ENCODE data around the gene ADK. TPM values are rescaled to one million over a fixed set of nuclear protein-coding genes. Genes with fewer than 3 reads are reported as not detected.

ADK gene
- total and polyA plus RNA-seq, 2 experiments from 2014 or later: 46.7 to 53.7 TPM

DNA sequence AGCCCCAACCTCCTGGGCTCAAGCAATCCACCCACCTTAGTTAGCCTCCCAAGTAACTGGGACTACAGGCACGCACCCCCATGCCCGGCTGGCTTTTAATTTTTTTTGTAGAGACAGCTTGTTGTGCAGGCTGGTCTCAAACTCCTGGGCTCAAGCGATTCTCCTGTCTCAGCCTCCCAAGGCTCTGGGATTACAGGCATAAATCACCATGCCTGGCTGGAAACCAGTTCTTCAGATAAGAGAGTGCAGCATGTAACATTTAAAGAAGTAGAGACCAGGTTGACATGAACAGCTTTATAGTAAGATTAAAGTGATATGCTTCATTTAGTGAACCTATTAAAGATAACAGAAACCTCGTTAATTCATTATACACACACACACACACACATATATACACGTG, 507.5 kb downstream of the ADK start:
- H3K27me3 ChIP-seq: no peaks in the 10 kb centered on the region
- no peak for DNase-seq (ENCODE audit: low spot score)
- H3K4me2 ChIP-seq: no peak overlapping the region
- no peaks in the 10 kb centered on the region for H4K20me1 ChIP-seq (ENCODE audit: insufficient read depth, poor library complexity, severe bottlenecking)
- no peak overlapping the region for H3K4me3 ChIP-seq
- H3K4me1 ChIP-seq (ENCODE audit: insufficient read depth): no peaks in the 10 kb centered on the region
- H3K9me2 ChIP-seq (replicated peaks; ENCODE audit: insufficient read depth): no peaks in the 10 kb centered on the region
- no peak for TF ChIP-seq CTCF (IDR thresholded peaks at IDR 0.05; ENCODE audit: poor library complexity)
- H3K27ac ChIP-seq: no peak overlapping the region
- no peak overlapping the region for H2AFZ ChIP-seq
- no peaks in the 10 kb centered on the region for H3K36me3 ChIP-seq (replicated peaks; ENCODE audit: insufficient read depth, low read depth)
- WGBS (ENCODE audit: low lambda C conversion rate, missing lambda C conversion rate): 73% methylated on average over 5 of the region's 5 CpGs
- no peaks in the 10 kb centered on the region for H3K79me2 ChIP-seq
- H3K9me3 ChIP-seq (ENCODE audit: low read depth): no peaks in the 10 kb centered on the region

GRCh38 chr10:74662635-74663034, 511.6 kb downstream of the ADK start:
- no peaks in the 10 kb centered on the region for H3K9me3 ChIP-seq (ENCODE audit: low read depth)
- TF ChIP-seq EZH2phosphoT487 (IDR thresholded peaks at IDR 0.05; ENCODE audit: low read depth, severe bottlenecking, unreplicated experiment) (no peak), CTCF (IDR thresholded peaks at IDR 0.05; ENCODE audit: poor library complexity) (no peak), EZH2 (IDR thresholded peaks at IDR 0.05; ENCODE audit: borderline replicate concordance) (no peak)

GRCh38 chr10:74669210-74669609, 518.2 kb downstream of the ADK start:
- no peak overlapping the region for H3K27ac ChIP-seq
- H3K9me3 ChIP-seq (ENCODE audit: low read depth): no peaks in the 10 kb centered on the region
- H3K36me3 ChIP-seq (replicated peaks; ENCODE audit: insufficient read depth, low read depth): no peaks in the 10 kb centered on the region
- no peak overlapping the region for H2AFZ ChIP-seq
- no peak overlapping the region for H3K4me2 ChIP-seq
- no peaks in the 10 kb centered on the region for H3K27me3 ChIP-seq
- 60% methylated on average over 3 of the region's 3 CpGs for WGBS (ENCODE audit: low lambda C conversion rate, missing lambda C conversion rate)
- no peak overlapping the region for H3K4me3 ChIP-seq
- no peaks in the 10 kb centered on the region for H4K20me1 ChIP-seq (ENCODE audit: insufficient read depth, poor library complexity, severe bottlenecking)
- no peaks in the 10 kb centered on the region for H3K79me2 ChIP-seq
- TF ChIP-seq EZH2 (IDR thresholded peaks at IDR 0.05; ENCODE audit: borderline replicate concordance) (no peak), EZH2phosphoT487 (IDR thresholded peaks at IDR 0.05; ENCODE audit: low read depth, severe bottlenecking, unreplicated experiment) (no peak), CTCF (IDR thresholded peaks at IDR 0.05; ENCODE audit: poor library complexity) (no peak)
- H3K4me1 ChIP-seq (ENCODE audit: insufficient read depth): no peaks in the 10 kb centered on the region
- no peaks in the 10 kb centered on the region for H3K9me2 ChIP-seq (replicated peaks; ENCODE audit: insufficient read depth)
- no peak for DNase-seq (ENCODE audit: low spot score)

More at GRCh38 chr10:74662635-74663034, 511.6 kb downstream of the ADK start:
- 96% methylated on average over 3 of the region's 3 CpGs for WGBS (ENCODE audit: low lambda C conversion rate, missing lambda C conversion rate)
- H3K27ac ChIP-seq: no peak overlapping the region
- H3K4me3 ChIP-seq: no peak overlapping the region
- H3K36me3 ChIP-seq (replicated peaks; ENCODE audit: insufficient read depth, low read depth): no peaks in the 10 kb centered on the region
- no peak overlapping the region for H2AFZ ChIP-seq
- no peaks in the 10 kb centered on the region for H3K9me2 ChIP-seq (replicated peaks; ENCODE audit: insufficient read depth)
- H4K20me1 ChIP-seq (ENCODE audit: insufficient read depth, poor library complexity, severe bottlenecking): no peaks in the 10 kb centered on the region
- H3K79me2 ChIP-seq: no peaks in the 10 kb centered on the region
- no peaks in the 10 kb centered on the region for H3K27me3 ChIP-seq
- H3K4me2 ChIP-seq: no peak overlapping the region
- DNase-seq (ENCODE audit: low spot score): no peak
- H3K4me1 ChIP-seq (ENCODE audit: insufficient read depth): no peaks in the 10 kb centered on the region

DNA sequence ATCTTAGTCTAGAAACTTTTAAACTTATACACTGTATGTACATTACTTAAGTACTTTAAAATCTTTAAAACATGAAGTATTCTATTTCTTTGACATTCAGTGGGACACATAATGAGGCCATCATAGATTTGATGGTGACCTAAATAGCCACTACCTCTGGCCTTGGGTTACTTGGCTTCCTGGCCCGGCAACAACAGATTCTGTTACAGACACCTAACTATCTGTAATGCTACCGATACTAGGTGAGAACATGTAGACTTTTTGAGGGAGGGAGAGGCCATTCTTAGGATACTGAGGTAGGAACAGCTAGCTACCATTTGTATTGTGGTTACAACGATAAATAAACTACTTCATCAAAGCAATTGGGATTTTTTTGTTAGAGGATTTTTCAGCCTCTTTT, 520.7 kb downstream of the ADK start:
- Histone ChIP-seq H3K4me3 (no peak overlapping the region), H3K27me3 (no peaks in the 10 kb centered on the region), H3K79me2 (no peaks in the 10 kb centered on the region), H3K4me1 (ENCODE audit: insufficient read depth) (no peaks in the 10 kb centered on the region), H3K9me2 (replicated peaks; ENCODE audit: insufficient read depth) (no peaks in the 10 kb centered on the region), H2AFZ (no peak overlapping the region), H3K9me3 (ENCODE audit: low read depth) (no peaks in the 10 kb centered on the region), H3K36me3 (replicated peaks; ENCODE audit: insufficient read depth, low read depth) (no peaks in the 10 kb centered on the region), H3K27ac (no peak overlapping the region), H3K4me2 (no peak overlapping the region), H4K20me1 (ENCODE audit: insufficient read depth, poor library complexity, severe bottlenecking) (no peaks in the 10 kb centered on the region)
- DNase-seq (ENCODE audit: low spot score): no peak
- TF ChIP-seq EZH2phosphoT487 (IDR thresholded peaks at IDR 0.05; ENCODE audit: low read depth, severe bottlenecking, unreplicated experiment) (no peak), EZH2 (IDR thresholded peaks at IDR 0.05; ENCODE audit: borderline replicate concordance) (no peak), CTCF (IDR thresholded peaks at IDR 0.05; ENCODE audit: poor library complexity) (no peak)
- WGBS (ENCODE audit: low lambda C conversion rate, missing lambda C conversion rate): 65% methylated on average over 3 of the region's 3 CpGs
